Bronchial epithelial cell (primary cell): ENCODE data around the gene PCSK2. TPM values are rescaled to one million over a fixed set of nuclear protein-coding genes. Genes with fewer than 3 reads are reported as not detected.

Experiments used
- DNase-seq: peaks from one replicate; pipeline ENCODE4 v3.0.0-alpha.2; 2010; ENCODE audit warnings: low read depth
- FAIRE-seq: peaks from 2 replicates; lab custom pipeline; 2011; peaks lifted over from hg19 to GRCh38; lab: Jason Lieb, UNC
- H3K27me3 ChIP-seq: 2 replicates; pipeline ENCODE4 v1.5.1; 2011; ENCODE audit warnings: low read length; ENCODE audit not compliant: control insufficient read depth, insufficient read depth
- H3K36me3 ChIP-seq: 2 replicates; pipeline ENCODE4 v1.5.1; 2011; ENCODE audit warnings: low read length; ENCODE audit not compliant: control insufficient read depth, insufficient read depth
- H3K4me3 ChIP-seq: 2 replicates; pipeline ENCODE4 v1.5.1; 2011; ENCODE audit warnings: mild to moderate bottlenecking, low read depth, low read length, control low read depth
- CTCF ChIP-seq: IDR thresholded peaks from 2 replicates; pipeline ENCODE4 v1.5.1; 2011; ENCODE audit warnings: mild to moderate bottlenecking, moderate library complexity, low read length, control low read depth, inconsistent platforms; ENCODE audit not compliant: insufficient read depth, severe bottlenecking
- total RNA-seq: library from RNA; depleted of rRNA; stranded (reverse); fragments of >200 nt; gene quantifications from 2 replicates; pipeline ENCODE4 v1.2.1, GENCODE V29; 2014

The PCSK2 gene
- total RNA-seq, 1 donor from 2014 or later: not detected

GRCh38 chr20:17511401-17511800 lies 284.6 kb downstream of the PCSK2 start:
- DNase-seq (no peak), FAIRE-seq (no peak)
- H3K4me3 ChIP-seq: no peak overlapping the region
- H3K27me3 ChIP-seq: no peaks in the 10 kb centered on the region
- TF ChIP-seq CTCF: no peak
- no peaks in the 10 kb centered on the region for H3K36me3 ChIP-seq

GRCh38 chr20:17513939-17514338 lies 287.1 kb downstream of the PCSK2 start:
- FAIRE-seq (no peak), DNase-seq (no peak)
- Histone ChIP-seq H3K27me3 (no peaks in the 10 kb centered on the region), H3K36me3 (no peaks in the 10 kb centered on the region), H3K4me3 (no peak overlapping the region)
- TF ChIP-seq CTCF: no peak

- no peak for DNase-seq
- no peak for TF ChIP-seq CTCF
- Histone ChIP-seq H3K27me3 (no peaks in the 10 kb centered on the region), H3K4me3 (no peak overlapping the region), H3K36me3 (no peaks in the 10 kb centered on the region)
- FAIRE-seq: no peak
These were observed 288.2 kb downstream of the PCSK2 start for GRCh38 chr20:17515053-17515452.

- no peak for TF ChIP-seq CTCF
- H3K27me3 ChIP-seq: no peaks in the 10 kb centered on the region
- no peaks in the 10 kb centered on the region for H3K36me3 ChIP-seq
- no peak overlapping the region for H3K4me3 ChIP-seq
- no peak for FAIRE-seq
- DNase-seq: no peak
These were observed 291.7 kb downstream of the PCSK2 start for GRCh38 chr20:17518339-17519052.

- H3K4me3 ChIP-seq: no peak overlapping the region
- no peaks in the 10 kb centered on the region for H3K36me3 ChIP-seq
- no peak for TF ChIP-seq CTCF
- no peak for DNase-seq
- H3K27me3 ChIP-seq: no peaks in the 10 kb centered on the region
- no peak for FAIRE-seq
These were observed 292.9 kb downstream of the PCSK2 start for GRCh38 chr20:17519606-17520285.
